NCI-H345 treated with DMSO at 0.1 percent for 48 hours (cell line): Measurements from ENCODE around the gene SH3RF1.

Experiments used
- DNase-seq: peaks from one replicate; lab custom pipeline; 2025; ENCODE audit not compliant: unreplicated experiment; lab: John Stamatoyannopoulos, UW

SH3RF1 gene

GRCh38 chr4:169110633-169111032, 160.1 kb downstream of the SH3RF1 start:
- DNase-seq = no peak

- DNase-seq = no peak
These were observed 161.6 kb downstream of the SH3RF1 start for GRCh38 chr4:169109035-169109675.

- no peak for DNase-seq
These were observed 162.5 kb downstream of the SH3RF1 start for GRCh38 chr4:169108303-169108702.

GRCh38 chr4:169107528-169107927, 163.2 kb downstream of the SH3RF1 start:
- DNase-seq = no peak

DNA sequence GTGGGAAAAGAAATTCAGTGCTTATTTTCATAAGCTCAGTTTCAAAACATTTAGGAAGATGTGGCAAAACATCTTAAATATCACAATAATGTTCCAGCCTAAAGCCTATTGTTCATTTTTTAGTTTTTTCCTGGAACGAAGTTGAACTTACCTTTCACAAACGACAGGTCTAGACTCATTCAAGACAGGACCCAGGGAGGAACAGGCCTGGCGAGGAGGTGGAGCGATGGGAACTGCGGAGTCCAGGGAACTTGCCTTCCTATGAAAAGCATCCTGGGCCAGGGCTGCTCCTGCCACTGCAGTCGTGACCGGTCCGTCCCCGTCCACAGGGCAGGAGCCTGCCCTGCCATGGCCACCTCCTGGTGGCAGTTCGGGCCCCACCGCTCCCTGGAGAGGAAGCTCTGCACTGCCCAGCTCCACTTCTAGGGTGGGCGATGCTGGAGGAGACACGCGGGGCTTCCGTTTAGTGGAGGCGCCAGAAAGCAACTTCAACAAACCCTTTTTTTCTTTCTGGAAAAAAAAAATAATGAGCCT, 164.0 kb downstream of the SH3RF1 start:
- no peak for DNase-seq

- no peak for DNase-seq
These were observed 165.1 kb downstream of the SH3RF1 start for GRCh38 chr4:169105620-169106019.

- DNase-seq = peak; percentile 18
These were observed 166.8 kb downstream of the SH3RF1 start for GRCh38 chr4:169103966-169104412.

- no peak for DNase-seq
These were observed 168.7 kb downstream of the SH3RF1 start for GRCh38 chr4:169102026-169102425.

GRCh38 chr4:169100670-169101101, 170.1 kb downstream of the SH3RF1 start:
- no peak for DNase-seq

- DNase-seq = no peak
These were observed 171.0 kb downstream of the SH3RF1 start for GRCh38 chr4:169099771-169100180.

- no peak for DNase-seq
These were observed 171.6 kb downstream of the SH3RF1 start for GRCh38 chr4:169098969-169099690.

DNA sequence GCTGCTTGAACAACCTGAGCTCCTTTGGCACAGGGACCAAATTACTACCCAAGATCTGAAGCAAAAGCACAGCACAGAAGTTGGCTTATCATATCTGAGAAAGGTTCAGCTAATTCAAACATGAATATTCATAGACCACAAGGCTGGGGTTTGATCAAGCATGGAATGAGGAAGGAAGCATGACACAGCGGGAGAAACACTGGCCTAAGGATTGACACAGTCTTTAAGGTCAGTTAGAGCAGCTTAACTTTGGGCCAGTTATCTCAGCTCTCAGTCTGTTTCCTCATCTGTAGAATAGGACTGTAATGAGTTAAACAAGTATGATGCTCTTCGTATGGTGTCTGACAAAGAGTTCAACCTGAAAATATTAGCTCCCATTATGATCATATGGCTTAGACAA, 172.2 kb downstream of the SH3RF1 start:
- DNase-seq = no peak

DNA sequence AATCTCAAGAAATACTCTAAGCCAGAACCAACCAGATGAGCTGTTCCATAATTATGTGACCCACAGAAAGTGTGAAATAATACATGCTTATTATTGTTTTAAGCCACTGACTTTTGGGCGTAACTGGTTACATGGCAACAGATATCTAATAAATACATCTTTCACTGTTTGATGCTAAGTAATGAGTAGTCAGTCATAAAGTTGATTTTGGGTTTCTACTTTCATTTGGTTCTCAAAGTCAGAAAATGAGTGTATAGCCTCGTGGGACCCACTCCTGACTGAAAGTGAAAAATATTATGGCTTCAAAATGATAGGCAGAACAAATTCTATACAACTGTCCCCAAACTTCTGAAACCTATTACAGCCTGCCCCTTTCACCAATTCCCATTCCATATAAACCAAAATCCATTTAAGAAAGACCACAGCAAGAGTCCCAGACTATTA, 172.7 kb downstream of the SH3RF1 start:
- no peak for DNase-seq

- no peak for DNase-seq
These were observed 174.5 kb downstream of the SH3RF1 start for GRCh38 chr4:169096221-169096620.

DNA sequence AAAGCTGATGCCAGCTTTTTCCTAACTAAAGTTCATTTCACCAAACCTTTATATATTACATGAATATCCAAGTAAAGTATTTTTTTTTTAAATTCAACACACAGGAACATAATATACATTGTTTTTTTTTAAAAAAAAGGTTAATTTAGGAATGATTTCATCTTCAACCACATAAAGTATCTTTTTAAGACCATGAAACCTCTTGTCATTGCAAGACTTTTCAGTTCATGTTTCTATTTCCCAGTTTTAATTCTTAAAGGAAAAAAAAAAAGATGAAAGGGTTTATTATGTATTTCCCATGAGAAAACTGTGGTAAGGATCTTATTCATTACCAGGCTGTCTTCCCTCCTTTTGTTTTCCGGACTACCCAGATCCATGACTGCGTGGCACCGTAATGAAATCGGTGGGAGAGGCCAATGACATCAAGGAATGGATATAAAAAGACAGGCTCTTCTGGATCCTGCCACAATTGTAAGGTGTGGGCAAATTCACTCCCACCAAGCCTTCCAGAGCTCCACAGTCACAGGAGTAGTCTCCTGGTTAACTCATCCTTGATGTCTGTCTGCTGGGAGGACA, 176.0 kb downstream of the SH3RF1 start:
- DNase-seq = no peak

- DNase-seq = no peak
These were observed 177.8 kb downstream of the SH3RF1 start for GRCh38 chr4:169092889-169093522.

- DNase-seq = no peak
These were observed 180.1 kb downstream of the SH3RF1 start for GRCh38 chr4:169090484-169091215.

- DNase-seq = no peak
These were observed 181.8 kb downstream of the SH3RF1 start for GRCh38 chr4:169089004-169089403.

- DNase-seq = no peak
These were observed 185.8 kb downstream of the SH3RF1 start for GRCh38 chr4:169084954-169085353.

- no peak for DNase-seq
These were observed 189.8 kb downstream of the SH3RF1 start for GRCh38 chr4:169080981-169081380.
